NCI-H1436 (cell line): ENCODE measurements around the gene MAT1A.

Experiments
- DNase-seq: peaks from one replicate; lab custom pipeline; 2025; lab: John Stamatoyannopoulos, UW

Gene MAT1A

GRCh38 chr10:80281784-80282765, 7.4 kb downstream of the MAT1A start:
- DNase-seq, result no peak

- DNase-seq, result no peak
Observed at GRCh38 chr10:80281292-80281691, 8.2 kb downstream of the MAT1A start.

GRCh38 chr10:80280071-80280800, 9.2 kb downstream of the MAT1A start:
- DNase-seq, result no peak

- no peak for DNase-seq
Observed at GRCh38 chr10:80279146-80279545, 10.3 kb downstream of the MAT1A start.

- DNase-seq, result no peak
Observed at GRCh38 chr10:80278480-80278879, 11.0 kb downstream of the MAT1A start.

GRCh38 chr10:80277567-80278250, 11.7 kb downstream of the MAT1A start:
- no peak for DNase-seq

- no peak for DNase-seq
Observed at GRCh38 chr10:80277016-80277415, 12.4 kb downstream of the MAT1A start.

GRCh38 chr10:80276335-80276734, 13.1 kb downstream of the MAT1A start:
- no peak for DNase-seq

GRCh38 chr10:80275756-80276155, 13.7 kb downstream of the MAT1A start:
- no peak for DNase-seq

GRCh38 chr10:80275135-80275498, 14.3 kb downstream of the MAT1A start:
- DNase-seq, result no peak

- no peak for DNase-seq
Observed at GRCh38 chr10:80274396-80275134, 14.9 kb downstream of the MAT1A start.

GRCh38 chr10:80273523-80274170, 15.8 kb downstream of the MAT1A start:
- no peak for DNase-seq

- no peak for DNase-seq
Observed at GRCh38 chr10:80272793-80273522, 16.5 kb downstream of the MAT1A start.

- DNase-seq, result no peak
Observed at GRCh38 chr10:80271416-80271815, 18.0 kb downstream of the MAT1A start.

GRCh38 chr10:80270887-80271286, 18.6 kb downstream of the MAT1A start:
- no peak for DNase-seq

- DNase-seq, result no peak
Observed at GRCh38 chr10:80268938-80269588, 20.4 kb downstream of the MAT1A start.

- DNase-seq, result no peak
Observed at GRCh38 chr10:80268266-80268665, 21.2 kb downstream of the MAT1A start.

GRCh38 chr10:80266513-80266863, 23.0 kb downstream of the MAT1A start:
- DNase-seq, result no peak

- no peak for DNase-seq
Observed at GRCh38 chr10:80265740-80266512, 23.5 kb downstream of the MAT1A start.
